Stomach (tissue), 4 donors: ENCODE data around the gene ACSS2.

ENCODE experiments used
- CTCF ChIP-seq, 7 experiments: fragments of 450-650 bp in 4 of 7; fragments of 200-600 bp in 3 of 7; sonication (generic) in 3 of 7; IDR thresholded peaks; one replicate each; pipeline ENCODE4 v1.5.1; 2016 to 2019; ENCODE audit warnings: antibody characterized with exemption in 7 of 7, control low read depth in 2 of 7, mild to moderate bottlenecking in 1 of 7
- POLR2A ChIP-seq, 4 donors: fragments of 450-650 bp; IDR thresholded peaks; one replicate each; pipeline ENCODE4 v1.6.1; 2016; ENCODE audit warnings: antibody characterized with exemption in 4 of 4, control low read depth in 2 of 4, mild to moderate bottlenecking in 1 of 4, moderate library complexity in 1 of 4
- POLR2AphosphoS5 ChIP-seq, 3 donors: sonication (generic); formaldehyde crosslinking; IDR thresholded peaks; one replicate each; pipeline ENCODE4 v1.6.1; 2016; ENCODE audit warnings: antibody characterized with exemption in 3 of 3

DNA sequence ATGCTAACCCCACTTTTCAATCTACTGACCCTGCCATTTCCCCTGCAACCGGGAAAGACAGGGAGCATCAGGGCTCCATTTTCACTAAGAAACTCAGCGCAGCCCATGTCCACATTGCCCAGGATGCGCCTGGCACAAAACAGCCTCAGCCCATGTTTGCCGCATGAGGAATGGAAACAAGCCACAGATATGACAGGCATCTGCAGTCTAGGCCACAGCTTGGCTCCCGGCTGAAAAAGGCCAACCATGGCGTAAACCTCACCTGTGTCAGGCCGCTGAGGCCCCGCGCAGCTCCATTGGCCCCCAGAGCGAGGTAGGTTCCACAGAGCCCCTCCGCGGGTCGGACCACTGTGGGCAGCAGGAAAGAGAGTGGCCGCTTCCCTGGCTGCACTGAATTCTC, 25.4 kb upstream of the ACSS2 start:
- no peak for TF ChIP-seq CTCF (IDR thresholded peaks at IDR 0.05)
- TF ChIP-seq POLR2A (IDR thresholded peaks at IDR 0.05), result no peak
- no peak for TF ChIP-seq POLR2AphosphoS5 (IDR thresholded peaks at IDR 0.05)
